Type B pancreatic cell (in vitro differentiated cells): ENCODE data around the gene EYS. TPM values are rescaled to one million over a fixed set of nuclear protein-coding genes. Genes with fewer than 3 reads are reported as not detected.

Experiments
- DNase-seq: peaks from one replicate; pipeline ENCODE4 v3.0.0; 2021; ENCODE audit warnings: mixed read lengths; ENCODE audit not compliant: unreplicated experiment; ENCODE audit errors: extremely low spot score
- H3K27ac Mint-ChIP-seq: 2 replicates; pipeline ENCODE4 v1.8.0; 2021; ENCODE audit warnings: mild to moderate bottlenecking, mixed read lengths
- H3K27me3 Mint-ChIP-seq: 2 replicates; pipeline ENCODE4 v1.8.0; 2021; ENCODE audit warnings: mixed read lengths
- H3K36me3 Mint-ChIP-seq: 2 replicates; pipeline ENCODE4 v1.8.0; 2021; ENCODE audit warnings: mixed read lengths
- H3K4me1 Mint-ChIP-seq: one replicate; pipeline ENCODE4 v1.8.0; 2021; ENCODE audit warnings: mixed read lengths; ENCODE audit not compliant: unreplicated experiment
- H3K4me3 Mint-ChIP-seq: 2 replicates; pipeline ENCODE4 v1.8.0; 2021; ENCODE audit warnings: mild to moderate bottlenecking, mixed read lengths
- H3K9me3 Mint-ChIP-seq: 2 replicates; pipeline ENCODE4 v1.8.0; 2021; ENCODE audit warnings: mixed read lengths
- CTCF ChIP-seq: fragments of 200-600 bp; sonication (generic); conservative IDR thresholded peaks from 2 replicates; pipeline ENCODE4 v1.5.0; 2021; ENCODE audit warnings: antibody characterized with exemption, mild to moderate bottlenecking
- total RNA-seq: library from RNA; stranded (reverse); gene quantifications from 2 replicates; pipeline ENCODE4 v1.2.1, GENCODE V29; 2021; ENCODE audit warnings: low replicate concordance

EYS gene
- total RNA-seq, 1 donor from 2014 or later = 1.5 TPM

- no peaks in the 10 kb centered on the region for H3K4me1 Mint-ChIP-seq
- no peak for DNase-seq
- no peak for TF ChIP-seq CTCF
- no peak overlapping the region for H3K27ac Mint-ChIP-seq
- H3K27me3 Mint-ChIP-seq = no peaks in the 10 kb centered on the region
- H3K9me3 Mint-ChIP-seq = peaks cover 3% of the 10 kb centered on the region
- no peak overlapping the region for H3K4me3 Mint-ChIP-seq
- no peaks in the 10 kb centered on the region for H3K36me3 Mint-ChIP-seq
These were observed 427.0 kb downstream of the EYS start for GRCh38 chr6:65280060-65280459.

- no peaks in the 10 kb centered on the region for H3K27me3 Mint-ChIP-seq
- H3K9me3 Mint-ChIP-seq = no peaks in the 10 kb centered on the region
- no peak for DNase-seq
- no peak overlapping the region for H3K27ac Mint-ChIP-seq
- peaks cover 4% of the 10 kb centered on the region for H3K4me1 Mint-ChIP-seq
- H3K36me3 Mint-ChIP-seq = no peaks in the 10 kb centered on the region
- TF ChIP-seq CTCF = no peak
- H3K4me3 Mint-ChIP-seq = no peak overlapping the region
These were observed 444.8 kb downstream of the EYS start for GRCh38 chr6:65262241-65262640.

DNA sequence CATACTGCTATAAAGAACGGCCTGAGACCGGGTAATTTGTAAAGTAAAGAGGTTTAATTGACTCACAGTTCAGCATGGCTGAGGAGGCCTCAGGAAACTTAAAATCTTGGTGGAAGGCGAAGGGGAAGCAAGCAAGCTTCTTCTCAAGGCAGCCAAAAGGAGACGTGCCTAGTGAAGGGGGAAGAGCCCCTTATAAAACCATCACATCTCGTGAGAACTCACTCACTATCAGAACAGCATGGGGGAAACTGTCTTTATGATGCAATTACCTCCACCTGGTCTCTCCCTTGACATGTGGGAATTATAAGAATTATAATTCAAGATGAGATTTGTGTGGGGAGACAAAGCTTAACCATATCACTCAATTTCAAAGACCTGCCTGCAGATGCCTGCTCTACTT lies 447.0 kb downstream of the EYS start:
- no peaks in the 10 kb centered on the region for H3K9me3 Mint-ChIP-seq
- H3K27me3 Mint-ChIP-seq = no peaks in the 10 kb centered on the region
- H3K4me3 Mint-ChIP-seq = no peak overlapping the region
- no peak for DNase-seq
- H3K4me1 Mint-ChIP-seq = peaks cover 4% of the 10 kb centered on the region
- no peak overlapping the region for H3K27ac Mint-ChIP-seq
- no peaks in the 10 kb centered on the region for H3K36me3 Mint-ChIP-seq
- TF ChIP-seq CTCF = no peak

DNA sequence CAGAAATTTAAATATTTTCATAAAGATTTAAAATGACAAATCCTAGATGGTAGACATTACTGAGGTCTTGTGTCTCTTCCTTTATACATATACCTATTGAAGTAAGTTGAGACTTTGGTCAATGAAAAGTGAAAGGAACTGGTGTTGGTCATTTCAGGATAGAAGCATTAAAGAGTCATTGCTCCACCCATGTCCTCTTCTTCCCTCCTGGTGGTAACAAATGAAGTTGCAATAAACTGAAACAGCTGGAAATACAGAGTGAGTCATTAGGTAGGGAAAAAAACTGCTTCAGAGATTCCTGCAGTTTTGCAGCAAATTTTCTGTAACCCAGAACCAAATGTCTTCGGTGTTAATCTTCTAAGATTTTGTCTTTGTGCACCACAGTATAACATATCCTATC lies 448.0 kb downstream of the EYS start:
- no peak overlapping the region for H3K27ac Mint-ChIP-seq
- TF ChIP-seq CTCF = peak; percentile 56

GRCh38 chr6:65253041-65253440 lies 454.0 kb downstream of the EYS start:
- no peak for TF ChIP-seq CTCF
- Mint-ChIP-seq H3K4me3 (no peak overlapping the region), H3K9me3 (no peaks in the 10 kb centered on the region), H3K27ac (no peak overlapping the region), H3K36me3 (no peaks in the 10 kb centered on the region), H3K27me3 (no peaks in the 10 kb centered on the region), H3K4me1 (no peaks in the 10 kb centered on the region)
- no peak for DNase-seq

More for the DNA sequence above, 448.0 kb downstream of the EYS start:
- H3K4me3 Mint-ChIP-seq = no peak overlapping the region
- H3K27me3 Mint-ChIP-seq = no peaks in the 10 kb centered on the region
- H3K36me3 Mint-ChIP-seq = no peaks in the 10 kb centered on the region
- peaks cover 4% of the 10 kb centered on the region for H3K4me1 Mint-ChIP-seq
- no peaks in the 10 kb centered on the region for H3K9me3 Mint-ChIP-seq
- no peak for DNase-seq

DNA sequence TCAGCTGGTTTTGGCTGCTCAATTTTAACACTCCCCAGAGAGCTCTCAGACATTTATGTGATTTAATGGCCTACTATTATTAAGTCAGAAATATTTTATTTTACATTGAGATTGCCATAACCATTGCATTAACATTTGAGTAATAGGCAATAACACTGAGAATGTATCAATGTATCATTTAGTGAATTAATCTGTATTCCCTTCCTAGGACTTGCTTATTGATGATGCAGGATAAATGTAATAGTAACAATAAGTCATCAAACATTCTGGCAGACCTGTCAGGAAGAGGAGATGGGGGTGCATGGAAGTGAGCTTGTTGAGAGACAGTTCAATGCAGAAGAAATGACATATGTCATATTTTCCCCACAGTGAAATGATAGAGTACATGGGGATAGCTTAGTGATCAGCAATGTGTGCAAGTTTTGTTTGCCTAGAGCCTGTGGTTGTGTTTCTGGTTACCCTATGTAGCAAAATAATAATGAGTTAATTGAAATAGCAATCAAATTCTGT lies 458.9 kb downstream of the EYS start:
- Mint-ChIP-seq H3K27me3 (no peaks in the 10 kb centered on the region), H3K36me3 (no peaks in the 10 kb centered on the region), H3K9me3 (no peaks in the 10 kb centered on the region), H3K4me3 (no peak overlapping the region), H3K4me1 (no peaks in the 10 kb centered on the region), H3K27ac (no peak overlapping the region)
- no peak for TF ChIP-seq CTCF
- no peak for DNase-seq
